NCI-H524 treated with DMSO at 0.1 percent for 48 hours (cell line): ENCODE data around the gene SLC1A7.
A peak's percentile ranks its signal among the peaks of the same experiment; 100 is the strongest.
"Not testable (repeated sequence)": the region's sequence is repeated elsewhere in the genome, so short reads cannot be mapped to it uniquely, and the experiment has no call there.

Source experiments
- DNase-seq: peaks from one replicate; lab custom pipeline; 2025; lab: John Stamatoyannopoulos, UW

The SLC1A7 gene

DNA sequence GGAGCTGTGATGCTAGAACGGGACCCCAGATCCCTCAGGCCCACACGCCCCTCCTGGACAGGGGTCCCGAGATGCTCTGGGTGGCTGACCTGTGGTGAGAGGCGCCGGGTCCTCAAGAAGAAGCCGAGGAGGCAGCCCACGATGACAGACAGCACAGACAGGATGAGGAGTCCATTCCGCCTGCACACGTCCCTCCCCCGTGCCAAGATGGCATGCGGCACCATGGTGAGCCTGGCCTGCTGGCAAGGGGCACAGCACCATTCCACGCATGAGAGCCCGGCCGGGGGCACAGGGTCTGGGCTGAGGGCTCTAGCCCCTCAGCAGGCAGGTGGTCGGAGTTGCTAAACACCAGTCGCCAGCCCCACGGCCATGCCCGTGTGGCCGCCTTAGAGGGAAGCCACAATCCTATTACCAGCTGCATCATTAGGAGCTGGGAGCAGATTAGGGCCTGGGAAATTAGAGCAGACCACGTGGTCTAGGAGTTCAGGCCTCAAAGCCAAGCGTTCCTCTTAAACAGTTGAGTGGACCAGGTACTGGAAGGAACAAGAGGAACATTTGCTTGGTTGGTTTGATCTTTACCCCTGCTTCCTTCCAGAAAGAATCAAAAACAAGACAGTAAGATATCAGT, at the start of gene SLC1A7:
TSS of gene SLC1A7 (minus strand) at position 413 of the 628 bp plus-strand sequence. CDS start at position 224, 189 bp downstream.
- DNase-seq, result peak; percentile 50

DNA sequence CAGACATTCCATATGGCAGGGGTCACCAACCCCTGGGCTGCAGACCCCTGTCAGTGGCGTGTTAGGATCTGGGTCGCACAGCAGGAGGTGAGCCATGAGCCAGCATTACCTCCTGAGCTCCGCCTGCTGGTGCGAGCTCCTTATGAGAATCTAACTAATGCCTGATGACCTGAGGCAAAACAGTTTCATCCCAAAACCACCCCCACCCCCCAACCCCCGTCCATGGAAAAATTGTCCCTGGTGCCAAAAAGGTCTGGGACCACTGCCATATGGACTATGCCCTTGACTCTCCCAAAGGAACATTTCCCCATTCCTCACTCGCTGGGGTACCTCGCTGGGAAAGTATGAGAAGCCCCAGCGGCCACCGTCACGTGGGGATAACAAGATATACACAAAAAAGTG, 47.8 kb upstream of the SLC1A7 start:
- no peak for DNase-seq

DNA sequence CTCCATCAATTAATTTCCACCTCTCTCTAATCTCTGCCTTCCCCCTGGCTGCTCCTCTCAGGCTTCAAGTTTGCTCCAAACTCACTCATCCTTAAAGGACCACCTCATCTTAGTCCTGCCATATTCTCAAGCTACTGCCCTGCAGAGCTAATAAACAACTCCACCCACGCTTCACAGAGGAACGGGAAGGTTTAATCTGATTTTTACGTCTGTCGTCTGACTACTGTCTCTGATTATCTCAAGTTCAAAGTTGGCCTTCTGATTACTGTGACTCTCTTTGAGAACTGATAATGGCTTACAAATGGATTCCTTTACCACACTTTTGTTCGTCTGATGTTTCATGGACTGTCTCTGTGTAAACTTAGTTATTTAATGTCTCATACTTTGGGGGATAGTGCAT, 46.6 kb upstream of the SLC1A7 start:
- DNase-seq, result no peak

DNA sequence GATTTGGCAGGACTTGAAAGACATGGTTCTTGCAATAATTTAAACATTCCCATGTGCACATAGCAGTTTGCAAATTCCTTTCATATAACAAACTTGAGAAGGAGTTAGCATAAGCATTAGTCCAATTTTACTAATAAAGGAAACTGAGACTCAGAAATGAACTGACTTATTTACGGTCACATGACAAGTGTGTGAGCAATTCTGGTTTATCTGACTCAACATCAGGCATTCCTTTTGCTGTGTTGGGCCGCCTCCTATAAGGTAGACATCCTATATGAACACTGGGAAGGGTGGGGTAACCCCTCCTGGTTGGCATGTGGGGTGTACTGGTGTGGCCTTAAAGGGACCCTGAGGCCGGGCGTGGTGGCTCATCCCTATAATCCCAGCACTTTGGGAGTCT, 45.7 kb upstream of the SLC1A7 start:
- no peak for DNase-seq

DNA sequence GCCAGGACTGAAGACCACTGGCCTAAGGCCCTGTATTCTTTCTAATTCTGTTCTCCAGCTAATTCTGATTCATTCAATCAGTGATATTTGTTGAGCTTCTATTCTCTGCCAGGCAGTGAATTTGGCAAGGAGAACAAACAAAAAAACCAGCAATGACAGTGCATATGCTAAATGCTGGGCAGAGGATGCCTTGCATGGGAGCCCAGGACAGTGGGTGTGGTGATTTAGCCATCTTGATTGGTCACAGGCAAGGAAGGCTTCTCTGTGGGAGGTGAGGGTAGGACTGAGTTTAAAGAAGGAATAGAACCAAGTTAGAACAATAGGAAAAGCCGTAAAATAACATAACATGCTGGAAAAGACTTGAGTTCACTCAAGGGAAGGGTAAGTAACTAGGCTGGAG, 45.0 kb upstream of the SLC1A7 start:
- DNase-seq, result no peak

DNA sequence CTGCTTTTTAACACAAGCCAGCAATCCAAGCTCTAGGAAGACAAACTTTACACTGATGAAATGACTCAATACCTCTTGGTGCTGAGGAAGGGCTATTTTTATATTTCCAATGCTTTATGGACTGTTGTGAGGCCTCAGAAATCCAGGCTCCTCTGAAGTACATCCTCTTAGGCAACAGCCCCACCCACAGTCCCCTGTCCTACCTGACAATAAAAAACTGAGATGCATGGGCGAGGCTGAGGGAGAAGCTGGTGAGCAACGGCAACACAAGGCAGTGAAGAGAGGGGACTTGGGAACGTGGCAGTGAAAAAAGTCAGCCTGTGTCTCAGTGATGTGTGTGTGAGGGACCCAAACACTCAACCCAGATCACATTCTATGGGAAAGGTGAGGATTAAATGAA, 44.1 kb upstream of the SLC1A7 start:
- DNase-seq, result no peak

DNA sequence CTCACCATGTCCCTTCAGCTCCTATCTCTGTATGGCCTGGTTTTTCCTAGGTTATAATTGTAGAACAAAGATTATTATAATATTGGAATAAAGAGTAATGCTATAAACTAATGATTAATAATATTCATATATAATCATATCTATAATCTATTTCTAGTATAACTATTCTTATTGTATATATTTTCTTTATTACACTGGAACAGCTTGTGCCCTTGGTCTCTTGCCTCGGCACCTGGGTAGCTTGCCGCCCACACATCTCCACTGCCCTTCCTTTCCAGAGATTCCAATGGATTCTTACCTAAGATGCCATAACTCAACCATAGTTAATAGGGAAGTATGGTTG, 43.5 kb upstream of the SLC1A7 start:
- not testable (repeated sequence) for DNase-seq

DNA sequence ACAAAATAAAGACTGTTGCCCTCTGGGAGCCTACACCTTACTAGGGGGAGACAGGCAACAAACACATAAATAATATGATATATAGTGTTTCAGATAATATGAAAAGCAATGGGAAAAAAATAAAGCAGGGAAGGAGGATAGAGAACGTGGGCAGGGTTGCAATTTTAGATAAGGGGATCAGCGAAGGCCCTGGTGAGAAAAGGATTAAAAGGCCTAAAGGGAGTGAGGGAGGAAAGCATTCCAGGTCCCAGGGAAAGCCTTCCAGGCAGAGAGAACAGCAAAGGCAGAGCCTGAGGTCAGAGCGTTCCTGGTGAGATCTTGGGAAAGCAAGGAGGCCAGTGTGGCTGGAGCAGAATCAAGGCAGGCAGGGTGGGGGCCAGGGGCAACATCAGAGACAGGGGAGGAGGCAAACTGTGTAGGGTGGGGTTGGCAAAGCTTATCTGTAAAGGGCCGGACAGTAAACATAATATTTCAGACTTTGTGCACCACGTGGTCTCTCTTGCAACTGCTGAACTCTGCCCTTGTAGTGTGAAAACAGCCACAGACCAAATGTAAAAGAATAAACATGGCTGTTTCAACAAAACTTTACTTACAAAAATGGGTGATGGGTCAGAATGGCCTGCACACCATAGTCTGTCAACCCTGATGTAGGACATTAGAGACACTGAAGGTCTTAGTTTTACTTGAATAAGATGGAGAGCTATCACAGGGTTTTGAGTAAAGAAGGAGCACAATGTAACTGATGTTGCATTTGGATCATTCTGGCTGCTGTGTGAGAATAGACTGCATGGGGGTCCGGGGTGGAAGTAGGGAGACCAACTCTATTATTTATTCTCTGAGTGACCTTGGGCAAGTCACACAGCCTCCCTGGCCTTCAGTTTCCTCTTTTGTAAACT, 40.9 kb upstream of the SLC1A7 start:
- DNase-seq, result no peak

DNA sequence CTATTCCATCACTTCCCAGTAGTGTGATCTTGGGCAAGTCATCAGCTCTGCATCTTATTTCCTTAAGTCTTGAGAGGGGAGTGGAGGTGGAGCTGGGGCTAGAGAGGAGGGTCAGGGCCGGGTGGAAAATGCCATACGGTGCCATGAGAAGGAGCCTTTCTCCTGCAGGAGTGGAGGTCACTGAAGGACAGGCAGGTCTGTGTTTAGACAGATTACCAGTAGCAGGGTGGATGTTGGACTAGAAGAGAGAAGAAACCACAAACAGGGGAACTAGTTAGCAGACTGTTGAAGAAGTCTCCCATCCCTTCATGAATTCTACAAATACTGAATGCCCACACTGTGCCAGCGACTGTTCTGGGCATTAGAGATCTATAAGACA, 40.3 kb upstream of the SLC1A7 start:
- DNase-seq, result no peak

DNA sequence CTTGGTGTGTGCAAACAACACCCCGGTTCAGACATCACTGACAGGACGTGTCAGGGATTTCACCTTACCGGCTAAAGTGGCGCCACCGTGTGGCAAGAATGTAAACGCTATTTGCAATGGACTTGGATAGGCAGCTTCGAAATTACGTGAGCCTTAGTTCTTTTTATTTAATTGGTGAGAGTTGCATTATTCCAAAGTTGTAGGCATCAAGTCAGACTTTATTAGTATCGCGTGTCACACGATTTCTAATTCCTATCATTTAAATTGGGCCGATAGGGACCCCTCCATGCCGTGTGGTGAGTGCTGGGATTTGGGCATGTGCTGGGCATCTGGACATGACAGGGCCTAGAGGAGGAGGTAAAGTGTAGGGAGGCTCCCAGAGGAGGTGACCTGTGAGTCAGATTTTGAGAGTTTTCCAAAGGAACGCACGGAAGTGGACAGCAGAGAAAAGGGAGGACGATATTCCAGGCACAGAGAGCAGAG, 39.7 kb upstream of the SLC1A7 start:
- DNase-seq, result no peak

DNA sequence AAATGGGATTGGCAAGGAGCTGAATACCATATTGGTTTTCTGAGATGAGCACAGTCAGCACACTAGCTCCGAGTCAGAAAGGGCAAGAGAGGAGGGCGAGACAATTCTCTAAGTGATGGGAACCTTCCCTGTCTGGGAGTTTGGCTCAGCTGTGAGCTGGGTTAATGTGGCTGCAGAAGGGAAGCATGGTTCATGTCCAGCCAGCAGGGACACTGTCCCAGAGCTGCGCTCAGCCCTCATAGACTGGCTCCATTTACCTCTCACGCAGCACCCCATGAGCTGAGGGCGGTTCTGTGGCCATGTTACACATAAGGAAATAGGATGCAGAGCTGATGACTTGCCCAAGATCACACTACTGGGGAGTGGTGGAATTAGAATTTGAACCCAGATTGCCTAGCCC, 38.5 kb upstream of the SLC1A7 start:
- no peak for DNase-seq

DNA sequence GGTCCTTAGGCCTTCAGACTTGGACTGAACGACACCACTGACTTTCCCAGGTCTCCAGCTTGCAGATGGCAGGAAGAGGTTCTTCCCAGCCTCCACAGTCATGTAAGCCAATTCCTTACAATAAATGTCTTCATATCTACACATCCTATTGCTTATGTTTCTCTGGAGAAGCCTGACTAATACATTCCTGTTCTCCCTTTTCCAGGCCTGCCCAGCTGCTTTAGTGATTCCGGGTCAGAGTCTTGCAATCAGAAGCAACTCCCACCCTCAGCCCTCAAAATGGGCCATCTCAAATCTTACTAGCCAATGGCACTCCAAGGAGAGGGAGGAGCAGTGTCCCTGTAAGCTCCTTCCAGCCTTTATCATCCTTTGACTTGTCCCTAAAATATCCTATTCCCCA, 37.8 kb upstream of the SLC1A7 start:
- DNase-seq, result no peak

DNA sequence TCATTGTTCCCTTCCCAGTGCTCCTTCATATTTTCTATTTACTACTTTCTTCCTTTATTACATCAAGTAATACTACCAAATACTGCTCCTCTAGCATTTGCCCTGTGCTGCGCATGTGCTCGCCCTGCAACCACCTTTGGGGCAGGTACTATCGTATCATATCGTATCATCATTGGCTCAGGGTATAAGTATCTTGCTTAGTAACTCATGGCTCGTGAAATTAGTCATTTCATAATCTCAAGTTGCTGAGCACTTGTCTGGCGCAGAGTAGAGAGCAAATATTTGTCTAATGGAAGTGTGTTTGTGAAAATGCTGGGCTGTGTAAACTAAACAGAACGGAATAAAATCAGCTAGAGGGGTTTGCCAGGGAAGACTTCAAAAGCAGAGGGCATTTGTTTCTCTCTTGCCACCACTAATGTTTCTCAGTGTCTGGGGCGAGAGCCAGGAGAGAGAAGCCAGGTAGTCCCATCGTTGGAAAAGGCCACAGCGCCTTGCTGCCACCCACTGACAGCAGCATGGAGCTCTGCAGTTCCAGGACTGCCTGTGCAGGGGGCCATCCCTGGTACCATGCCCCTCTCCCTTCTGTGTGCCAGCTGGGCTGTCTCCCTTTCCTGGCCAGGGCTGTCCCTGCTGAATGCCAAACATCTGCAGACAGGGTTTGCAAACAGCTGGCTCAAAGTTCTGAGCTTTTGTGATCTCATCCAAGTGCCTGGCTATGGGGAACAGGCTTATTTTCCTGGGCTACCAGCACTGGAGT, 34.2 kb upstream of the SLC1A7 start:
- DNase-seq, result peak; percentile 49

DNA sequence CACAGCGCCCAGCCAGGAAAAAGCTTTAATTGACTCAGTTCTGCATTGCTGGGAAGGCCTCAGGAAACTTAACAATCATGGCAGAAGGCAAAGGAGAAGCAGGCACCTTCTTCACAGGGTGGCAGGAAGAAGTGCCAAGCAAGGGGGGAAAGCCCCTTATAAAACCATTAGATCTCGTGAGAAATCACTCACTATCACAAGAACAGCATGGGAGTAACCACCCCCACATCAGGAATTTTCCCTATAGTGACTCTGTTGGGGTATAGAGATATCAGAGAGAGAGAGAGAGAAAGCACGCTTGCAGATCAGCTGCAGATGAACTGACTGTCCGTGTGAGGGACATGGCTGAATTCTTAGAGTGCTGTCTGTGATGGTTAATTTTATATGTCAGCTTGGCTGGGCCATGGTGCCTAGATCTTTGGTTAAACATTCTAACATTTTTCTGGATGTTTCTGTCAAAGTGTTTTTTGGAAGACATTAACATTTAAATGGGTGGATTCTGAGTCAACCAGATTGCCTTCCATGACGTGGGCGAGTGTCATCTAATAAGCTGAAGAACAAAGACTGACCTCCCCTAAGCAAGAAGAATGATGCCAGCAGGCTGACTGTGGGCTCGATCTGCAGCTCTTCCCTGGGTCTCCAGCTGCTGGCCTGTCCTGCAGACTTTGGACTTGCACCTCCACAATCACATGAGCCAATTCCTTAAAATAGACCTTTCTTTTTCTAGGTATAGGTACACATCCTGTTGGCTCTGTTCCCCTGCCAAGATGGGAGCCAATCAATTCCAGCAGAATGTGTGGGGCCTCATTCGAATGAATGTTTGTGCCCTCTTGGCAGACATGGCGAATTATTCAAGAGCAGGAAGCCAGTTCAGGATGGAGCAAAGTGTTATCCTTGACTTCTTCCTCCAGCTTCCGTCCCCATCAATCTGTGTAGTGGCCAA, 32.8 kb upstream of the SLC1A7 start:
- no peak for DNase-seq

DNA sequence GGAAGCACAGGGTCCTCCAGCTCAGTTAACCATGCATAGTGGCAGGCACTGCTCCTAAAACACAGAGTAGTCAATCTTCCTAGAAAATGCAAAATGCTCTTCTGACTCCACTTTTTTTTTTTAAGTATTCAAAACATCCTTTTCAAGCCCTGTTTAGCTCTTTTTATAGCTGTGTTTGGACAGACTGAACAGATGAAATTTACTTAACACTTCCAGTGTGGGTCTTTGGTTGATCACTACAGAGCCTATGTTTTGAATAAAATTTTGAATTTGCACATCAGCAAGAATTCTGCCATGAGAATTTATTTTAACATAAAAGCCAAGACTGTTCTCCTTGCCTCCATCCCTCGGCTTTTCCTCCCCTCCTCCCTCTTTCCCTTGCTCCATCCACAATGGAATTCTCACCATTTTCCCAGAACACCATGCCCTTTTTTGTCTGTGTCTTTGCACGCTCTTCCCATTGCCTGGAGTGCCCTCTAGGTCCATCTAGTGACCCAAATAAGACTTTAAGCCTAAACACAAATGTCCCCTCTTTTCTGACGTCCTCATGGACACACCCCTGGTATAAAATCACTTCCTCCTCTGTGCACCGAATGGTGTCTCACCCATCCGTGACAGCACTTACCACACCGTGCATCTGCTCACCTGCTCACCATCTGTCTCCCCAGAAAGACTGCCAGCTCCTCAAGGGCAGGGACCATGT, 30.1 kb upstream of the SLC1A7 start:
- peak; percentile 98 for DNase-seq

DNA sequence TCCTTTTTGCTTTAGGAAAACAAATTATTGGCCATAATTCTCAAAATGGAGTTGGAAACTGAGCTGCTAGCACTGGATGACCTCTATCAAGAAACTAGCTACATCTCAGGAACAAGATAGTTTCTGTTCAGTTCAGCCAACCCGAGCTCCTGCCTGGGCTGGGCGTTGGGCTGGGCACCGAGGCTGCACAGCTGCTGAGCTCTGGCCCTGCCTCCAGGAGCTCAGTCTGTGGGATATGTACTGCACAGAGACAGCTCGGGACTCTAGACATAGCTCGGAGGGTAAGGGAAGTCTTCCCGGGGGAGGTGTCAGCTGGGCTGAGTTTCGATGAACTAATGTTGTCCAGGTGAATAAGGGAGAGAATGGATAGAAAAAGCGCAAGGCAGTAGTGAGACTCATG, 24.5 kb upstream of the SLC1A7 start:
- no peak for DNase-seq

DNA sequence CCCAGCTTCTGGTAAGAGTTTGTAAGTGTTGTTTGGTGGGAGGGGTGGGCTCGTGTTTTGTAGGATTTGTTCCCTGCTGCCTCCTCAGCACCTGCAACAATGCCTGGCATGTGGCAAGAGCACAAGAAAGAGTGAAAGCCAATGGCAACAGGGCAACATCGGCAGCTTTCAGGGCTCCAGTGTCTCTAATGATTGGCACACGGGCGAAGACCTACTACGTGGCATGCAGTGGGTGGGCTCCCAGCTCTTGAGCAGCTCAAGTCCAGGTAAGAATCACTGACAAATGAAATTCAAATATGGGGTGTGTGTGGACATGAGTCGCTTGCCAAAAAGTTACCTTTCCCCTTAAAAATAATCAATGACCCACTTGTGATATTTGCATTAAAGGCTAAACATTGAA, 23.9 kb upstream of the SLC1A7 start:
- DNase-seq, result no peak

DNA sequence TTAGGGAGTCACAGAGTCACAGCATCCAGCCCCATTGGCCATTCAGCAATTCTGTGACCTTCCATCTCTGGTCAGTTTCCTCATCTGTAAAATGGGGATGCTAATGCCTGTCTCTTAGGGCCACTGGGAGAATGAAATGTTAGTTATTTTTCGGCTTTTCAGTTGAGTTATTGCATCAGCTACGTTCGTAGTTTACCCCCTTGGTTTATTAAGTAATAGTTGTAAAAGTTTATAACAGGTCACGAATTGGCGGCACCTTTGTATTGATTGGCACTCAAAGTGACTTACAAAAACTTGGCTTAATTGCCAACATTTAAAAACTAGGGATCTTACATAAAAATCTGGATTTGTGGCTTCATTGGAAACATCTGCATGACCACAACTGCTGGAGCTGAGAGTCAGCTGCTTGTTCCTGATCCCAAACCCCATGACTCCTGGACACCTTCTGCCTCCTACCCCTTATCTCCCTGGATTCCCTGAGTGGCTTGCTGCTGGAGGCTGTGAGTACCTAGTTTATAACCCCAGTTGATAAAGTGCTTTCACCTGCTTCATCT, 23.0 kb upstream of the SLC1A7 start:
- DNase-seq, result no peak

DNA sequence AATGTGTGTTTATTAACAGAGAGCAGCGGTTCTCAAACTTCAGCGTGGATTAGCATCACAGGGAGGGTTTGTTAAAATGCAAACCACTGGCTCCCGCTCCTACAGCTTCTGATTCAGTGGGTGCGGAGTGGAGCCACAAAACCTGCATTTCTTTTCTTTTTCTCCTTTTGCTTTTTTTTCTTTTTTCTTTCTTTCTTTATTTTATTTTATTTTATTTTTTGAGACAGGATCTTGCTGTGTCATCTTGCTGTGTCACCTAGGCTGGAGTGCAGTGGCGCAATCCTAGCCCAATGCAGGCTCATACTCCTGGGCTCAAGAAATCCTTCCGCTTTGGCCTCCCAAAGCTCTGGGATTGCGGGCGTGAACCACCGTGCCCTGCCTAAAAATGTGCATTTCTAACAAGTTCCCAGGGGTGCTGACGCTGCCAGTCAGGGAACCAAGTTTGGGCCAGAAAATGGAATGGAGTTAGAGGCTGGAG, 20.9 kb upstream of the SLC1A7 start:
- DNase-seq, result no peak

DNA sequence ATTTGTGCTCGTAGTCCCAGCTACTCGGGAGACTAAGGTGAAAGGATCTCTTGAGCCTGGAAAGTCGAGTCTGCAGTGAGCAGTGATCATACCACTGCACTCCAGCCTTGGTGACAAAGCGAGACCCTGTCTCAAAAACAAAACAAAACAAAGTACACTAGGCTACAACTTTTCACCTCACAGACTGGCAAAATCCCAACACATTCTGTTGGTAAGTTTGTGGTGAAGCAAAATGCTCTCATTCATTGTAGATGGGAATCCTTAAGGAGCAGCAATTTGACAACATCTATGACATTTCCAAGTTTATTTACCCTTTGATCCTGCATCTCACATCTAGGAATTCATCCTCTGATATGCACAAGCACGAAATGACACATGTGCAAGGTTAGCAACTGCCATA, 20.2 kb upstream of the SLC1A7 start:
- DNase-seq, result no peak

DNA sequence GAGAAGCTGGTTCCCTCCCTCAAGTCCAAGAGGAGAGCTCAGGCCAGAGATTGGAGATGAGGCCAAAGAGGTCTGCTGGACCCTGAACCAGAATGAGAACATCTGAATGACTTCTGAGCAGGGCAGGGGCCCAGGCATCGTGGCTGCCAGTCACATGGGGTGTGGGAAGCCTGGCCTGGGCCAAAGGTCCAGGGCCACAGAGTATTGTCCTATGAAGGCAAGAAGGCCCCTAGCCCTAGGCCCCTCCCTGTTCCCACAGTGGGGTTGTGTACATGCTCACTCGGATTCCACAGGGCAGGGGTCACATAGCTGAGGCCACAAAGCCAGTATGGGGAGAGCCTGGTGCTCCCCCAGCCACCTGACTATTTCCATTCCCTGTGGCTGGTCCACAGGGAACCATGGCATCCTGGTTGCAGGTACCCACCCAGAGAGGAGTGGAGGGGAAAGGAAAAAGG, 18.5 kb upstream of the SLC1A7 start:
- DNase-seq, result no peak
